Stimulated activated CD4-positive, alpha-beta T cell treated with anti-CD3 and anti-CD28 coated beads, TNF-alpha, amount 100 ng/mL, for 48 hours (primary cell): Measurements from ENCODE around the gene GATM.
"Not testable (repeated sequence)": the region's sequence is repeated elsewhere in the genome, so short reads cannot be mapped to it uniquely, and the experiment has no call there.

Experiments used
- DNase-seq, 3 donors: peaks; one replicate each; pipeline ENCODE4 v3.0.0-alpha.2; 2020; ENCODE audit warnings: low read depth in 3 of 3

Gene GATM

GRCh38 chr15:45387380-45388007, 9.2 kb upstream of the GATM start:
- DNase-seq, result no peak

GRCh38 chr15:45386974-45387373, 8.6 kb upstream of the GATM start:
- DNase-seq, result no peak

- no peak for DNase-seq
Observed at GRCh38 chr15:45386420-45386819, 8.1 kb upstream of the GATM start.

DNA sequence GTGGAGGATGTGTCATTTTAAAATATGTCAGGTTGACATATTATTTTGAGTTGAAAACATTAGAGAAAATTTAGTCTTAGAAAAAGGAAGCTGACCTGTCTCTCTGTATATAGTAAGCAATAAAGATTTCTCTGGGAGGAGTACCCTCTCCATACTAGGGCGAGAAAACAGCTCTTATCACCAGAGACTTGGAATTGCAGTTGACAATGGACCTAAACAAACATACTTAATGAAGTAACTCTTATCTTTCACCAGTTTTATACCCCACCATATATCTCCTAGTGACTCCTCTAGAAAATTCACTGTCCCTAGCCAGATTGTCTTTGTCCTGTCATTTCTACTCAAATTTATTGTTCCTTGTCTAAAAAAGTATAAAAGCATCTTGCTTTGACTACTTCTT, 7.2 kb upstream of the GATM start:
- DNase-seq, result no peak

DNA sequence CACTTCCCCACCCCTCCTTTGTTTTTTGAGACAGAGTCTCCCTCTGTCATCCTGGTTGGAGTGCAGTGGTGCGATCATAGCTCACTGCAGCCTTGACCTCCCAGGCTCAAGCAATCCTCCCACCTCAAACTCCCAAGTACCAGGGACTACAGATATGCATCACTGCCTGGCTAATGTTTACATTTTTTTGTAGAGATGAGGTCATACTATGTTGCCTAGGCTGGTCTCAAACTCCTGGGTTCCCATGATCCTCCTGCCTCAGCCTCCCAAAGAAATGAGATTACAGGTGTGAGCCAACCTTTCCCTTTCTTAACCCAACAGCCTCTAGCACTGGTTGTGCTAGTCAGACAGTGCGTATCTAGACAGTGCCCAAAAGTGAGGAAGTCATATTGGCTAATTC, 6.4 kb upstream of the GATM start:
- DNase-seq, result no peak

DNA sequence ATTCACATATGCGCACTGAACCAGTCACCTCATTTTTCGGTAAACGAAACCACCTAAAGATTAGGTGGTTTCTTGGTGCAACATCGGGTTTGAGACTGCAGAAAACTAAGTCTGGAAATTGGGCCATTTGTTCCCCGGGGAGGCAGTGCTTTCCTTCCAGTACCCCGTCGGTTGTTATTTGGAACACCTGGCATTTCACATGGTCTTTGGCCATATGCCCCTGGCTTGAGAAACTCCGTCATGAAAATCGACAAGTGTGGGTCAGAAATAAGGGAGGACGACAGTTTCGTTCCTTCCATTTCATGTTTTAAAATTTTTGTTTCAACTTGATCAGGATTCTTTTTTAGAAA, 544 bp upstream of the GATM start:
- no peak for DNase-seq

DNA sequence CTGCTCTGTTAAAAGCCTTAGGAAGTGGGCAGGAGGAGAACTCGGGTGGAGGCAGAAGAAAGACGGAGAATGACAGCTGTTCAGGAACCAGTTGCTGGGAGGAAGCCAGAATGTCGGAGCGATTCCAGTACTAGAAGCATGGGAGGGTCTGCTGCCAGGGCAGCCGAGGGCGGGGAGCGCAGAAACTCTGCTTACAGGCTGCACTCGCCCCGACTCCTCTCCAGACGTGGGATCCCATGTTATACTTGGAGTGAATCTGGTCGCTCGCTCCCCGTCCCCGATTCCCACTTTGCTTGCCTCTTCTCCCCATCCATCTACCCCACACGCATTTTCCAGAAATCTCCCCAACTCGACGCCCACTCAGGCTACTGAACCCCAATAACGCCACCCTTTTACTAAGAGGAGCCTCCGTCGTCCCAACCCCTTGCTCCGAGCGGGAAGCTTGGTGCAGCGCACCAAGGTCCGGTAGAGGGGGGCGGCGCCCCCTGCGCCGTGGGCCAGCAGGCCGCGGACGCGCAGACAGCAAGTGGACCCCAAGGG, 665 bp downstream of the GATM start:
- DNase-seq, result no peak

DNA sequence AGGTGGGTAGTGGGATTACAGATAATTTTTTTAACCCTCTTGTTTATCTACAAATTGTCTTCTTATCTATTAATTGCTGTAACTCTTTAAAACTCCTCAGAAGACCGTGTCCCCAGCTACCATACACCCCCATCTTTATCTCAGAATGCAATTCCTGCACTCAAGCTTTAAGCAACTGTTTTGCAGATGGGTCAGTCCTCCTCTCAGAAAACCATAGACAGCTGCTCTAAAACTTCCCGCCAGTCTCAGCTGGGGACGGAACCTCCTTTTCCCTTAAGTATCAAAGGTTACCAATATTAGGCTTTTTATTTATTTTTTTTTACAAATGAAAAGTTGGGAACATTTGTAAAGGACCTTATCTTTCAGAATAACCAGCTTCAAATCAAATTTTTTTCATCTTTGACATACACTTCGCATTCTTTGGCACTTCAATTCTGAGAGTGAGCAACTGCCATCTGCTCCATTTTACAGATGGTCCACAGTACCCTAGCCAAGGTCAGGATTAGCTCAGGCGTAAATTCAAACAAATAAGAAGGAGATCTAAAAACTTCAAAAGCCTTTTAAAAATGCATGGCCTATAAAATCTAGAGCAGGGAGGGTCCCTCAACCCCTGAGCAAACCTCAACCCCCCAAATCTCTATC, 1.3 kb downstream of the GATM start:
- no peak for DNase-seq

GRCh38 chr15:45376300-45376928, 1.9 kb downstream of the GATM start:
- no peak for DNase-seq

DNA sequence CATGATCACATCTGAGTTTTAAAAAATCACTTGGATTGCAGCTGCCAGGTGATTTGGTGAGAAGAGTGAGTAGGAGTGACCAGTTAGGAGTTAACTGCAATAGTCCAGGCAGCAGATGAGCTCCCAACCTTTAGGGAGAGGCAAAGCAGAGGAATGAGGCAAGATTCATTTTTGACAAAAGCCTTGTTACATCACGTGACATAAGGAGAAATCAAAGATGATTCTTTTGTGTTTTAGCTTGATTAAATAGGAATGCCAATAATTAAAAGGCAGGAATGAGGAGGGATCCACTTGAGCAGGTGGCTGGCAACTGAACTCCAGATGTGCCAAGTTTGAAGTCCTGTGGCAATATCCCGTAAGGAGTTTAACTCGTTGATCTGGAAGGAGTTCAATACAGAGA, 2.5 kb downstream of the GATM start:
- no peak for DNase-seq

- no peak for DNase-seq
Observed at GRCh38 chr15:45373976-45374375, 4.4 kb downstream of the GATM start.

DNA sequence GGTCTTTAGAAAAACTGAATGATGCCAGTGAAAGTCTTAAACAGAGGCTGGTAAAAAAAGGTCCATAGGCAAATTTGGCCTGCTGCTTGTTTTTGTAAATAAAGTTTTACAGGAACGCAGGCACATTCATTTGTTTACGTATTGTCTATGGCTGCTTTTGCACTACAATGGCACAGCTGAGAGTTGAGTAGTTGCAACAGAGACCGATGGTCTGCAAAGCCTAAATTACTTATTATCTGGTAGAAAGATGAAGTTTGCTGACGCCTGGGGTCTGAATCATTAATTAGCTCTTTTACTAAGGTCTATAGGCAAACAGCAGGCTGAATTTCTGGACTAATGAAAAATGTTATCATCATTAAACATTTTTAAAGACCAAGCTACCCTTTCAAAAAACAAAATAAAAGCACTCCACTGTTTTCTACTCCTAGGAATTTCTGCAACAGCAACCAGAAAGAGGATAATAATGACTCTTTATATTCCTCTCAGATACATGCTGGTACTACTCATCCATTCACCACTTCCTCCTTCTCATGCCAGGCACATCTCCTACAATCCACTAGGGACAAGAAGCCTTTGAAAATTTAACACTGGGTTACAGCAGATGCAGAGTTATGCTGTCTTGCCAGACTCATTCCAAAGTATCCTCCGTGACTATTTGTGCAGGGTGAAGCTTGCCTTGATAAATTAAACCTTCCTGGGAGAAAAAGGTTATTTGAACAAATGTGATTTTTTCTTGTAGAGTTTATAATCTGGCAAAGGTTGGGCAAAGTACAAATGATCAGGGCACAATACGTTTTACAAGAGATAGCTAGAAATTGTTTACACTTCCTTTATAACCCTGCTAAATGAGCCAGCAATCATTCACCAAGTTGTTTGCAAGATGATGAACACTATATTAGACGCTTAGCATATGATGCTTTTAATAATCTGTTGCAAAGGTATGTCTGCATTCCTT, 6.0 kb downstream of the GATM start:
- DNase-seq, result no peak

DNA sequence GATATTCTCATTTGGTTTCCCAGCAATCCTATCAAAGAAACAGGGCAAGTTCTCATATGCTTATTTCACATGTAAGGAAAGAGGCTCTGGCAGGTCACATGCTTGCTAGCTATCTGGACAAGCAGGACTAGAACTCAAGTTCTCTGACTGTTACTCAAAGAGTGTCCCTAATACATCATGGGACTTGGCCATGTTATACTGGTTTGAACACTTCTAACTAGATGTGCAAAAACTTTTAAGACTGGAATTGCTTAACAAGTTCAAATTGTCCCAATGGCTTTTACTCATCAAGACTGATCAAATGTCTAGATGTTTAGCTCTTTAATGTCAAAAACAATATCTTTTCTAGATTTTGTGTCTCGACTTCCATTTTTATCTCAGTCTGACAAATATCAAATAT, 6.8 kb downstream of the GATM start:
- DNase-seq, result no peak

DNA sequence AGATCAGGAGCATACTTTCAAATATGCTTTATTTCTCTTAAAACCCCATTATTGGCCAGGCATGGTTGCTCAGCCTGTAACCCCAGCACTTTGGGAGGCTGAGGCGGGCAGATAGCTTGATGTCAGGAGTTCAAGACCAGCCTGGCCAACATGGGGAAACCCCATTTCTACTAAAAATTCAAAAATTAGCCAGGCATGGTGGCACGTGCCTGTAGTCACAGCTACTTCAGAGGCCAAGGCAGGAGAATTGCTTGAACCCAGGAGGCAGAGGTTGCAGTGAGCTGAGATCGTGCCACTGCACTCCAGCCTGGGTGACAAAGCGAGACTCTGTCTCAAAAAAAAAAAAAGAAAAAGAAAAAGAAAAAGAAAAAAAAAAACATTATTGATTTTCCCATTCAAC, 8.3 kb downstream of the GATM start:
- DNase-seq, result not testable (repeated sequence)

DNA sequence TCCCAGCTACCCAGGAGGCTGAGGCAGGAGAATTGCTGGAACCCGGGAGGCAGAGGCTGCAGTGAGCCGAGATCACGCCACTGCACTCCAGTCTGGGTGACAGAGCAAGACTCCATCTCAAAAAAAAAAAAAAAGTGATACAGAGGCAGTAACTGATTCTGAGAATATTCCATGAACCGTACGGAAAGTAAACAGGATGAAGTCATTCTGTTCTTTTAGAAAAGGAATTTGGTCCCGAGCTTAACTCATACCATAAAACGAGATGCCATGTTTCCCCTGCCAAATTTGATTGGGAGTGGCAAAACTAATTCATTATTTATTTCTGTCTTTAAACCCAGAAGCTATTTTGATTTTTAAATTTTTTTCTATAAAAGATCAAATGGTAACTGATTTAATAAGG, 11.1 kb downstream of the GATM start:
- DNase-seq, result not testable (repeated sequence)

GRCh38 chr15:45364271-45364670, 14.1 kb downstream of the GATM start:
- no peak for DNase-seq

DNA sequence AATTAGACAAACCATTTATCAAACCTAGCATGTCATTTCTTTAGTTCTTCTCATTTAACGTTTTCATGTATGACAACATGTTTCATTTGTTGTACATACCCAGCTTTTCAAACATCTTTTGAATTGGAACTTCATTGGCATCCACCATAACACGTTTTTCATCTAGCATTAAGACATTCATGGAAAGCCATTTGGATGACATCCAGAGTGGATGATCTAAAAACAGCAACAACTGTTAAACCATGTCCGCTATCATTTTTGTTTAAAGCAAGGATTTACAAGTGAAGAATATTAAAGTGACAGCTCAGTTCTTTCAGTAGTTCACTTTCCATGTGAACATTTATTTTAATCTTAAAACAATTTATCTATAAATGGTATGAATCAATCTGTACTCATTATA, 14.5 kb downstream of the GATM start:
- no peak for DNase-seq

- no peak for DNase-seq
Observed at GRCh38 chr15:45363334-45363733, 15.0 kb downstream of the GATM start.

DNA sequence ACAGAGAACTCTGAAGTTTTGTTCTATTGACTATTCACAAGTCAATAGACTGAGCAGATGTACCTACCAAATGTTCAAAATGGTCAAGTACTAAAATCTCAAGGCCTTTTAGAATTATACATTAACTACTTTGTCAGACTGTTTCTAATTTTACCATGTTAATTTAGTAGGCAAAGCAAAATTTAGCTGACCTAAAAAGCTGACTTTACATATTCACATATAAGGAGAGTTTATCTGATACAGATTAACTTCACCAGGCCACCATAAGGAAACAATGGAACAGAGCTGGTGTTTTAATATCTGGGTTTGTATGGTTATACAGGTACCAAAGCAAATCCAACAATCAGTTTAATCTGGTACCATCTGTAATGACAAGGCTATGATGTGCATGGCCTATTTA, 15.9 kb downstream of the GATM start:
- DNase-seq, result no peak

GRCh38 chr15:45361878-45362277, 16.5 kb downstream of the GATM start:
- no peak for DNase-seq

- DNase-seq, result no peak
Observed at GRCh38 chr15:45355860-45356259, 22.5 kb downstream of the GATM start.

DNA sequence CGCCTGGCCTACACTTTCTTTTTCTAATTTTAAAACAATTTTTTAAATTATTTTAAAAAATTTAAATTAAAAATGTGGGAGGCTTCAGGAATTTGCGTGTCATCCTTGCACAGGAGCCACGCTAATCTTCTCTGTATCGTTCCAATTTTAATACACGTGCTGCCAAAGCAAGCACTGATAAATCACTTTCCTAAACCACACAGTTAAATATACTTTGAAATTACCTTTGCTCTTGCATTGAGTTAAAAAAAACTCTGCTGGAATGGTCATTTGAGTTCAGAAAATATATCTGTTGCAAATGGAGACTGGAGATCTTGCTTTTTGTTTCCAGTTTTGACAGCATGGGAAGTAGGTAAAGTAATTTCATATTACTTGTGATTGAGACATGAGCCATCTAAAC, 23.6 kb downstream of the GATM start:
- no peak for DNase-seq
